ENCODE results near the gene ARHGEF9.
"Not testable (repeated sequence)": the region's sequence is repeated elsewhere in the genome, so short reads cannot be mapped to it uniquely, and the experiment has no call there.

The ARHGEF9 gene

GRCh38 chrX:63784902-63785707 lies at the start of gene ARHGEF9:
ARHGEF9 (minus strand) TSS chrX:63785214; CDS start chrX:63785145, 69 bp downstream.
- DNase-seq (ENCODE audit: low read depth), result no peak

GRCh38 chrX:63825446-63825845 lies 40.4 kb upstream of the ARHGEF9 start:
- not testable (repeated sequence) for DNase-seq (ENCODE audit: low read depth)

- DNase-seq (ENCODE audit: low read depth), result no peak
Observed at GRCh38 chrX:63818156-63818555, 33.1 kb upstream of the ARHGEF9 start.

- DNase-seq (ENCODE audit: low read depth), result no peak
Observed at GRCh38 chrX:63817696-63818095, 32.7 kb upstream of the ARHGEF9 start.

- DNase-seq (ENCODE audit: low read depth), result no peak
Observed at GRCh38 chrX:63812823-63813222, 27.8 kb upstream of the ARHGEF9 start.

- no peak for DNase-seq (ENCODE audit: low read depth)
Observed at GRCh38 chrX:63810746-63811145, 25.7 kb upstream of the ARHGEF9 start.

- no peak for DNase-seq (ENCODE audit: low read depth)
Observed at GRCh38 chrX:63809173-63809572, 24.2 kb upstream of the ARHGEF9 start.

- not testable (repeated sequence) for DNase-seq (ENCODE audit: low read depth)
Observed at GRCh38 chrX:63795406-63795805, 10.4 kb upstream of the ARHGEF9 start.

GRCh38 chrX:63785708-63786040 lies 660 bp upstream of the ARHGEF9 start:
- DNase-seq (ENCODE audit: low read depth), result no peak

GRCh38 chrX:63784346-63784901 lies 590 bp downstream of the ARHGEF9 start:
- DNase-seq (ENCODE audit: low read depth), result no peak

GRCh38 chrX:63782515-63782914 lies 2.5 kb downstream of the ARHGEF9 start:
- no peak for DNase-seq (ENCODE audit: low read depth)

- DNase-seq (ENCODE audit: low read depth), result no peak
Observed at GRCh38 chrX:63768760-63769159, 16.3 kb downstream of the ARHGEF9 start.

GRCh38 chrX:63765712-63766111 lies 19.3 kb downstream of the ARHGEF9 start:
- DNase-seq (ENCODE audit: low read depth), result no peak

- DNase-seq (ENCODE audit: low read depth), result no peak
Observed at GRCh38 chrX:63764946-63765345, 20.1 kb downstream of the ARHGEF9 start.

GRCh38 chrX:63761639-63762038 lies 23.4 kb downstream of the ARHGEF9 start:
- DNase-seq (ENCODE audit: low read depth), result no peak

GRCh38 chrX:63758011-63758410 lies 27.0 kb downstream of the ARHGEF9 start:
- DNase-seq (ENCODE audit: low read depth), result no peak

GRCh38 chrX:63755892-63756291 lies 29.1 kb downstream of the ARHGEF9 start:
- no peak for DNase-seq (ENCODE audit: low read depth)

- DNase-seq (ENCODE audit: low read depth), result peak; percentile 76
Observed at GRCh38 chrX:63754860-63755579, 30.0 kb downstream of the ARHGEF9 start.

GRCh38 chrX:63754136-63754859 lies 30.7 kb downstream of the ARHGEF9 start:
- peak; percentile 4 for DNase-seq (ENCODE audit: low read depth)

- no peak for DNase-seq (ENCODE audit: low read depth)
Observed at GRCh38 chrX:63751481-63751880, 33.5 kb downstream of the ARHGEF9 start.

- no peak for DNase-seq (ENCODE audit: low read depth)
Observed at GRCh38 chrX:63750811-63751210, 34.2 kb downstream of the ARHGEF9 start.

GRCh38 chrX:63747331-63747730 lies 37.7 kb downstream of the ARHGEF9 start:
- DNase-seq (ENCODE audit: low read depth), result no peak

GRCh38 chrX:63746715-63747114 lies 38.3 kb downstream of the ARHGEF9 start:
- DNase-seq (ENCODE audit: low read depth), result no peak
